ENCODE data around the gene DHPS.

DNA sequence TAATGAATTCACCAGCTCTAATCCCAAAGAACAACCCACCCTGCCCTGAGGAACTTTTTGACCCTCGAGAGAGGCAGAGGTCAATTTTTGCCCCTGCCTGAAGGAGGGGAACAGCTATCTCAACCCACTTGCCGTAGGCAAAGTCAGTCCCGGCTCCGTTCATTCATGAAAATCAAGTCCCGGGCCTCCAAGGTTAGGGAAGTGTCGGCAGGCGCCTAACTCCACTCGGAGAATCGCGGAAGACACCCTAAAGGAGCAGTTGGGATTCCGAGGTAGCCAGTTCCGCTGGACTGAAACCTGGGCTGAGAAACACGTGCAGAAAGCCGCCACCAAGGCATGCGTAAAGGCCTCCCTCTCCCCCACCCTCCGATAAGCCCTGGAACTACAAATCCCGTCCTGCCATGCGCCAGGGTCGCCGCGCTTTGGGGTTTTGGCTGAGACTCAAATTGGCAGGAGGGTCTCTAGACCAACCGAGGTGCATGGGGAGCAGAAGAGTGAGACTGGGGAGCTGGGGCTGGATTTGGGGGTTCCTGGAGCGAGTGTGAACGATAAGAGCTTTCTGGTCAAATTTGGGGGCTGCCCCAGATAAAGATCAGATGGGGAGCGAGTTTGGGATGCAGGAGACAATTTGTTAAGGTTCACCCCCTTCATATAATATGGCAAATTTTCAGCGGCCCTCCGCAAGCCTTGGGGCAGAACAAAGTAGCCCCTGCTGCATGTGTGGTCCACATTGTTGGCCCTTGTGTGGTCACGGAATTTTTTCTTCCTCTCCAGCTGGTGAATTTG, 42.2 kb upstream of the DHPS start, which contains the start of gene TNPO2:
- no peak for TF ChIP-seq EZH2 (IDR thresholded peaks at IDR 0.05; ENCODE audit: insufficient read depth, poor library complexity, severe bottlenecking)
- TF ChIP-seq EZH2phosphoT487 (IDR thresholded peaks at IDR 0.05; ENCODE audit: insufficient read depth, low read depth): no peak
